Panc1 (cell line): Measurements from ENCODE around the gene PKD1.

ENCODE experiments used
- POLR2AphosphoS5 ChIP-seq: IDR thresholded peaks from 2 replicates; pipeline ENCODE4 v1.6.1; 2012; ENCODE audit warnings: mild to moderate bottlenecking, low read depth, low read length, moderate library complexity
- SIN3A ChIP-seq: IDR thresholded peaks from 2 replicates; pipeline ENCODE4 v1.6.1; 2012; ENCODE audit warnings: low read depth, mild to moderate bottlenecking, low read length, moderate library complexity, borderline replicate concordance; ENCODE audit not compliant: insufficient read depth
- TCF7L2 ChIP-seq: IDR thresholded peaks from 2 replicates; pipeline ENCODE4 v1.6.1; 2011; ENCODE audit warnings: mild to moderate bottlenecking, low read depth, low read length, inconsistent platforms
- TF ChIP-seq, protein P1 (sequence below): fragments of 450-650 bp; IDR thresholded peaks from 2 replicates; pipeline ENCODE4 v1.5.1; 2017; ENCODE audit warnings: mild to moderate bottlenecking
- TF ChIP-seq, protein P2 (sequence below), 2 experiments: IDR thresholded peaks; 2 replicates each; pipeline ENCODE4 v1.6.1; 2011 to 2012; ENCODE audit warnings: low read depth in 2 of 2, control low read depth in 1 of 2, low read length in 1 of 2, mild to moderate bottlenecking in 1 of 2, moderate library complexity in 1 of 2; ENCODE audit not compliant: insufficient read depth in 1 of 2

DNA sequence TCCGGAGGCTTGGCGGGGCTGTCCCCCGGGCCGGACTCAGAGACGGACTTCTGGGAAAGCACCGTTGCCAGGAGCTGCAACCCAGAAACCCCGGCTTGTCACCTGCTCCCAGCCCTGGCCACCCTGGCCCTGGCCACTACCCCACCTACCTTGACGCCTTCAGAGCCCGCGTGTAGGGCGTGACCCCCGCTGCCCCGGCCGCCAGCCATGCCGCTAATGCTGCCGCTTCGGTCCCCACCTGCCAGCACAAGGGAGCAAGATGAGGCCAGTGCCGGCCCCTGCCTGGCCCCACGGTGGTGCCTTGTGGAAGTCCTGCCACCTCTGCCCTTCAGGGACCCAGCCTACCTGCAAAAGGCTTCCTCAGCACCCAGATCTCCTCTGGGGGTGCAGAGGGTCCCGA, 49.3 kb upstream of the PKD1 start:
- TF ChIP-seq, protein P1, sequence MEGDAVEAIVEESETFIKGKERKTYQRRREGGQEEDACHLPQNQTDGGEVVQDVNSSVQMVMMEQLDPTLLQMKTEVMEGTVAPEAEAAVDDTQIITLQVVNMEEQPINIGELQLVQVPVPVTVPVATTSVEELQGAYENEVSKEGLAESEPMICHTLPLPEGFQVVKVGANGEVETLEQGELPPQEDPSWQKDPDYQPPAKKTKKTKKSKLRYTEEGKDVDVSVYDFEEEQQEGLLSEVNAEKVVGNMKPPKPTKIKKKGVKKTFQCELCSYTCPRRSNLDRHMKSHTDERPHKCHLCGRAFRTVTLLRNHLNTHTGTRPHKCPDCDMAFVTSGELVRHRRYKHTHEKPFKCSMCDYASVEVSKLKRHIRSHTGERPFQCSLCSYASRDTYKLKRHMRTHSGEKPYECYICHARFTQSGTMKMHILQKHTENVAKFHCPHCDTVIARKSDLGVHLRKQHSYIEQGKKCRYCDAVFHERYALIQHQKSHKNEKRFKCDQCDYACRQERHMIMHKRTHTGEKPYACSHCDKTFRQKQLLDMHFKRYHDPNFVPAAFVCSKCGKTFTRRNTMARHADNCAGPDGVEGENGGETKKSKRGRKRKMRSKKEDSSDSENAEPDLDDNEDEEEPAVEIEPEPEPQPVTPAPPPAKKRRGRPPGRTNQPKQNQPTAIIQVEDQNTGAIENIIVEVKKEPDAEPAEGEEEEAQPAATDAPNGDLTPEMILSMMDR = no peak
- TF ChIP-seq TCF7L2 (no peak), POLR2AphosphoS5 (no peak), SIN3A (no peak)
- TF ChIP-seq, protein P2, sequence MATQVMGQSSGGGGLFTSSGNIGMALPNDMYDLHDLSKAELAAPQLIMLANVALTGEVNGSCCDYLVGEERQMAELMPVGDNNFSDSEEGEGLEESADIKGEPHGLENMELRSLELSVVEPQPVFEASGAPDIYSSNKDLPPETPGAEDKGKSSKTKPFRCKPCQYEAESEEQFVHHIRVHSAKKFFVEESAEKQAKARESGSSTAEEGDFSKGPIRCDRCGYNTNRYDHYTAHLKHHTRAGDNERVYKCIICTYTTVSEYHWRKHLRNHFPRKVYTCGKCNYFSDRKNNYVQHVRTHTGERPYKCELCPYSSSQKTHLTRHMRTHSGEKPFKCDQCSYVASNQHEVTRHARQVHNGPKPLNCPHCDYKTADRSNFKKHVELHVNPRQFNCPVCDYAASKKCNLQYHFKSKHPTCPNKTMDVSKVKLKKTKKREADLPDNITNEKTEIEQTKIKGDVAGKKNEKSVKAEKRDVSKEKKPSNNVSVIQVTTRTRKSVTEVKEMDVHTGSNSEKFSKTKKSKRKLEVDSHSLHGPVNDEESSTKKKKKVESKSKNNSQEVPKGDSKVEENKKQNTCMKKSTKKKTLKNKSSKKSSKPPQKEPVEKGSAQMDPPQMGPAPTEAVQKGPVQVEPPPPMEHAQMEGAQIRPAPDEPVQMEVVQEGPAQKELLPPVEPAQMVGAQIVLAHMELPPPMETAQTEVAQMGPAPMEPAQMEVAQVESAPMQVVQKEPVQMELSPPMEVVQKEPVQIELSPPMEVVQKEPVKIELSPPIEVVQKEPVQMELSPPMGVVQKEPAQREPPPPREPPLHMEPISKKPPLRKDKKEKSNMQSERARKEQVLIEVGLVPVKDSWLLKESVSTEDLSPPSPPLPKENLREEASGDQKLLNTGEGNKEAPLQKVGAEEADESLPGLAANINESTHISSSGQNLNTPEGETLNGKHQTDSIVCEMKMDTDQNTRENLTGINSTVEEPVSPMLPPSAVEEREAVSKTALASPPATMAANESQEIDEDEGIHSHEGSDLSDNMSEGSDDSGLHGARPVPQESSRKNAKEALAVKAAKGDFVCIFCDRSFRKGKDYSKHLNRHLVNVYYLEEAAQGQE (IDR thresholded peaks at IDR 0.05; ENCODE audit: insufficient read depth in 1 of 2, low read depth in 2 of 2, low read length in 1 of 2) = no peak
